GM21381 (cell line): ENCODE measurements around the gene MPV17L2.

Experiments used
- ATAC-seq: cut with Tn5 transposase; IDR thresholded peaks from one replicate; pipeline ENCODE4 v1.9.1; 2021; ENCODE audit warnings: mild to moderate bottlenecking, moderate library complexity; ENCODE audit not compliant: unreplicated experiment

The MPV17L2 gene

GRCh38 chr19:18214779-18215433, 21.9 kb downstream of the MPV17L2 start:
- ATAC-seq = no peak

DNA sequence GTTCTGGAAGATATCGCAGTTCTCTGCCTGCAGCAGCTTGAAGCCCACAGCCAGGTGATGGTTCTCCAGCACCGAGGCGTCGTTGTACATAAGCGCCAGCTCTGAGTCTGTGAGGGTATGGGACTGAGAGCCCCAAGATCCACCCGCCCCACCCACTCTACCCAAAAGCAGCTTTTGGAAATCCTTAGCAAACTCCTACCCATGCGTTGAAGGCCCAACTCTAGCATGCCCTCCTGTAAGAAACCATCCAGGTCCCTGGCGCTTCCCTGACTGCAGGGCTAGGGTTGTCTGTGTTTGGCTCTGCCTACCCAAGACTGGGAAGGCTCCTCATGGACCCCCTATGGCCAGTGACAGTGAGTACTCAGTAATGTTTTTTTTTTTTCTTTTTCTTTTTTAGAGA, 23.8 kb downstream of the MPV17L2 start:
- ATAC-seq = no peak

GRCh38 chr19:18218159-18218558, 25.1 kb downstream of the MPV17L2 start:
- no peak for ATAC-seq

- ATAC-seq = no peak
These were observed 25.6 kb downstream of the MPV17L2 start for GRCh38 chr19:18218600-18218999.

GRCh38 chr19:18219911-18220631, 27.1 kb downstream of the MPV17L2 start:
- ATAC-seq = no peak

- no peak for ATAC-seq
These were observed 27.7 kb downstream of the MPV17L2 start for GRCh38 chr19:18220632-18221275.

- no peak for ATAC-seq
These were observed 29.1 kb downstream of the MPV17L2 start for GRCh38 chr19:18221815-18222725.

DNA sequence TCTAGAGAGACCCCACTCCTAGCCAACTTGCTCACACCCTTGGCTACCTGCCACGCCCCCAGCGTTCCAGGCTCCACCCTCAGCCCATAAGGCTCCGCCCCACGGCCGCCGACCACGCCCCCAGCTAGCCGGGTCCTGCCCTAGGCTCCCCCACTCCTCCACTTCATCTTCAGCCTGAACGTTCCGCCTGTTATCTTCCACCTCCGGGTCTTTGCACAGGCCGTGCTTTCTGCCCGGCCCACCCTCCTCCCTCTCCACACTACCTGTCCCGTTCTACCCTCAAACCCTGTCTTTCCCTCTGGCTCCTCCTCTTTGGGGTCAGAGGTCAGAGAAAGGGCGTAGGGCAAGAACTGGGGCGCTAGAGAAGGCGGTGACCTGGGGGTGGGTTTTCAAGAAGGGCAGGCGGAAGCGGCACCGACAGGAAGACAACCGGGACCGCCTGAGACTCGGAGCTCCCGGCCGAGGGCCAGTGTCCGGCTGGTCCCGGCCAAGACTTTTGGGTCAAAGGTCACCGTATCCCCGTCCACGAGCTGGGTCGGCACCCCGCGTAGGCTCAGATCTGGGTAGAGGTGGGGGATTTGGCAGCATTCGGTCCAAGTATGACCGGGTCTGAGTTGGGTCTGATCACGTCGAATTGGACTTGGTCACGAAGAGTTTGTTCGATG, 31.0 kb downstream of the MPV17L2 start:
- no peak for ATAC-seq

GRCh38 chr19:18224525-18225354, 31.7 kb downstream of the MPV17L2 start:
- ATAC-seq = peak; percentile 92

DNA sequence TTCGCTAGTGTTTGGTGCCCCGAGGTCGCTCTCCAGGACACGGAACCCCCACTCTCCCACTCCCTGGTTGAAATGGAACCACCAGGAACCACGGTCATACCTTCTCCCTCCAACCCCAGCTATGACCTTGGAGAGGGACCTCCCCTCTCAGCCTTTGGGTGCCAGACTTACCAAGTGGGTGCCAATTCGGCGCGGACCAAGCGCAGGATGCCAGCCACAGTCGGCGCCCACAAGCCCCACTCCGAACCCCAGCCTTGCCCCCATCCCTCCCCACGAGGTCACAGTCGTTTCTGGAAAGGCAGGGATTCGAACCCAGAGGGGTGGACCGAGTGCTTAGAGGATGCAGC, 32.3 kb downstream of the MPV17L2 start:
- no peak for ATAC-seq

GRCh38 chr19:18225702-18226468, 32.9 kb downstream of the MPV17L2 start, which contains the start of gene PDE4C:
TSS of gene PDE4C (minus strand) at chr19:18226438. CDS start at chr19:18226415, 23 bp downstream.
- ATAC-seq = no peak

GRCh38 chr19:18226956-18227780, 34.1 kb downstream of the MPV17L2 start:
- ATAC-seq = no peak

DNA sequence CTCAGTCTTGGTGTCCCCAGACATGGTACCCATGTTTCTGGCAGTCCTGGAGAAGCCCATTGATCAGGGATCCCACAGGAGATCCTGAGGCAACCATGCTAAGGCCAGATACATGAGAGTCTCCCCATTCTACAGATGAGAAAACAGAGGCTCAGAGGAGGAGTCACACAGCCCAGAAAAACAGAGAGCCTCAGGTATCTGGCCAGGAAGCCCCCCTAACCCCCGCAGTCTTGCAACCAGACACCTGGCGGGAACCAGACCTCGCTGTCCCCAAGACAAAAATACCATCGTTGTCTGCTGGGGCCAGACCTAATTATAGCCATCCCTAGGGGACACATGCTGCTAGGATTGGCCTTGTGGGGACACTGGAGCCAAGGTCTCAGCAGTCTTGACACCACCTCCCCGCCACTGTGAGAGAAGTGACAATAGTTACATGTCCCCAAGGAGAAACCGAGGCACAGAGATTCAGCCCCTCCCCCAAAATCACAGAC, 34.8 kb downstream of the MPV17L2 start:
- no peak for ATAC-seq

- no peak for ATAC-seq
These were observed 36.5 kb downstream of the MPV17L2 start for GRCh38 chr19:18229474-18229873.

GRCh38 chr19:18229915-18230314, 36.9 kb downstream of the MPV17L2 start:
- ATAC-seq = no peak

GRCh38 chr19:18230941-18231734, 38.1 kb downstream of the MPV17L2 start:
- no peak for ATAC-seq

DNA sequence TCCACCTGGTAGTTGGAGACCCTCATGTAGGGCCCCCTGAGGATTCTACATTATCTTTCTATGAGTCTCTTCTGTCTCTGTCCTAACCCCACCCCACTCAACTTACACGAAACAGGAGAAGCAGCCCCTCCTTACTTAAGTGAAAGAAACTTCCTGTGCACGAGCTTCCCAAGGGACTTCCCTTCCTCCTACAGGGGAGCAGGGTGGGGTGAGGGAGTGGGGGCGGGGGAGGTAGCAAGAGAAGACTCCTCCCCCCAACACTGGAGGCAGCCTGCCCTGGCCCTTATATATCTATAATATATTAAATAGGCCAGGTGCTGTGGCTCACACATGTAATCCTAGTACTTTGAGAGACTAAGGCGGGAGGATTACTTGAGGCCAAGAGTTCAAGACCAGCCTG, 38.8 kb downstream of the MPV17L2 start:
- no peak for ATAC-seq
